Breast epithelium (tissue), 4 donors: Measurements from ENCODE around the gene POGLUT3. TPM values are rescaled to one million over a fixed set of nuclear protein-coding genes. Genes with fewer than 3 reads are reported as not detected.
A peak's percentile ranks its signal among the peaks of the same experiment; 100 is the strongest.

Source experiments
- DNase-seq, 2 donors: peaks; one replicate each; pipeline ENCODE4 v3.0.0-alpha.2; 2019; ENCODE audit warnings: low spot score in 2 of 2
- H3K27ac ChIP-seq, 2 donors: fragments of 200-600 bp; sonication (generic) in 1 of 2; one replicate each; pipeline ENCODE4 v1.5.1; 2016 to 2019; ENCODE audit warnings: mild to moderate bottlenecking in 1 of 2
- H3K27me3 ChIP-seq, 2 donors: fragments of 200-600 bp; sonication (generic) in 1 of 2; one replicate each; pipeline versions ENCODE4 v1.5.1 to v1.6.0; 2017 to 2019; ENCODE audit warnings: control low read depth in 1 of 2, mild to moderate bottlenecking in 1 of 2
- H3K36me3 ChIP-seq: fragments of 200-600 bp; one replicate; pipeline ENCODE4 v1.5.1; 2019
- H3K4me1 ChIP-seq, 2 donors: fragments of 200-600 bp; sonication (generic); one replicate each; pipeline ENCODE4 v1.5.1; 2016 to 2019; ENCODE audit warnings: control low read depth in 1 of 2
- H3K4me3 ChIP-seq, 3 donors: fragments of 200-600 bp; sonication (generic); 1 replicate in 2 of 3; 2 replicates in 1 of 3; pipeline ENCODE4 v1.5.1; 2016 to 2019; ENCODE audit warnings: mild to moderate bottlenecking in 3 of 3, moderate library complexity in 2 of 3
- H3K9me3 ChIP-seq, 2 donors: fragments of 200-600 bp; sonication (generic) in 1 of 2; one replicate each; pipeline ENCODE4 v1.5.1; 2016 to 2019; ENCODE audit warnings: control low read depth in 1 of 2
- POLR2A ChIP-seq: fragments of 450-650 bp; IDR thresholded peaks from one replicate; pipeline ENCODE4 v1.6.1; 2016; ENCODE audit warnings: antibody characterized with exemption, mild to moderate bottlenecking, moderate library complexity
- POLR2AphosphoS5 ChIP-seq, 3 donors: sonication (generic); formaldehyde crosslinking; IDR thresholded peaks; one replicate each; pipeline ENCODE4 v1.6.1; 2017; ENCODE audit warnings: antibody characterized with exemption in 3 of 3
- intact Hi-C: fragments of 100-400 bp; cut with DNase I; formaldehyde crosslinking; loops from one replicate; pipeline ENCODE4 v1.15.1; 2023; ENCODE audit warnings: low total_unique reads
- total RNA-seq, 3 donors: library from RNA; depleted of rRNA; stranded (reverse); fragments of >200 nt; gene quantifications; one replicate each; pipeline ENCODE4 v1.1.0, GENCODE V29; 2016
- TF ChIP-seq, protein P1 (sequence below), 3 donors: fragments of 450-650 bp; IDR thresholded peaks; one replicate each; pipeline ENCODE4 v1.5.1; 2016 to 2017; ENCODE audit warnings: antibody characterized with exemption in 3 of 3, mild to moderate bottlenecking in 3 of 3, moderate library complexity in 3 of 3

The POGLUT3 gene
- total RNA-seq, 3 donors from 2014 or later, result 11.4 to 26.1 (median 20.3) TPM

DNA sequence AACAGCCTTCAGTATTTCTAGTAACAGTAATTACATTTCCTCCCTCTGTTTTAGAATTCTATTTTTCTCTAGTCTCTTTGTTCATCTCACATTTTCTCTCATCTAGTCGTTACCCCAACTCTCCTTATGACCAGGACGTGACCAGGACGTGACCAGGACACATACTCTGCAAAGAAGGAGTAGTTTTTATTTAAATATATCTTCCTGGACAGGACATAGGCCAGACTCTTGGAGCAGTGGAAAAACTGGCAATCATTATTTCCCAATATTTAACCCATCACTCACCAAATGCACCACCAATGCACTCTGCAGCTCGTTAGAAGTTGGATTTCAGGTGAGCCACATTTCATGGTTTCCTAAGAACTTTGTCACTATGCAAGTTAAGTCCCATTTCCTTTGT, 40.3 kb upstream of the POGLUT3 start:
- no peak for DNase-seq
- H3K27me3 ChIP-seq, result no peaks in the 10 kb centered on the region
- TF ChIP-seq POLR2AphosphoS5 (IDR thresholded peaks at IDR 0.05) (no peak), POLR2A (no peak)
- TF ChIP-seq, protein P1, sequence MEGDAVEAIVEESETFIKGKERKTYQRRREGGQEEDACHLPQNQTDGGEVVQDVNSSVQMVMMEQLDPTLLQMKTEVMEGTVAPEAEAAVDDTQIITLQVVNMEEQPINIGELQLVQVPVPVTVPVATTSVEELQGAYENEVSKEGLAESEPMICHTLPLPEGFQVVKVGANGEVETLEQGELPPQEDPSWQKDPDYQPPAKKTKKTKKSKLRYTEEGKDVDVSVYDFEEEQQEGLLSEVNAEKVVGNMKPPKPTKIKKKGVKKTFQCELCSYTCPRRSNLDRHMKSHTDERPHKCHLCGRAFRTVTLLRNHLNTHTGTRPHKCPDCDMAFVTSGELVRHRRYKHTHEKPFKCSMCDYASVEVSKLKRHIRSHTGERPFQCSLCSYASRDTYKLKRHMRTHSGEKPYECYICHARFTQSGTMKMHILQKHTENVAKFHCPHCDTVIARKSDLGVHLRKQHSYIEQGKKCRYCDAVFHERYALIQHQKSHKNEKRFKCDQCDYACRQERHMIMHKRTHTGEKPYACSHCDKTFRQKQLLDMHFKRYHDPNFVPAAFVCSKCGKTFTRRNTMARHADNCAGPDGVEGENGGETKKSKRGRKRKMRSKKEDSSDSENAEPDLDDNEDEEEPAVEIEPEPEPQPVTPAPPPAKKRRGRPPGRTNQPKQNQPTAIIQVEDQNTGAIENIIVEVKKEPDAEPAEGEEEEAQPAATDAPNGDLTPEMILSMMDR (IDR thresholded peaks at IDR 0.05), result no peak
- H3K27ac ChIP-seq, result peak overlapping the region in 1 of 2 donors; percentile 70
- intact Hi-C loops, result no loop called here
- no peaks in the 10 kb centered on the region for H3K4me1 ChIP-seq
- H3K4me3 ChIP-seq, result no peak overlapping the region
- no peaks in the 10 kb centered on the region for H3K9me3 ChIP-seq
- no peaks in the 10 kb centered on the region for H3K36me3 ChIP-seq

DNA sequence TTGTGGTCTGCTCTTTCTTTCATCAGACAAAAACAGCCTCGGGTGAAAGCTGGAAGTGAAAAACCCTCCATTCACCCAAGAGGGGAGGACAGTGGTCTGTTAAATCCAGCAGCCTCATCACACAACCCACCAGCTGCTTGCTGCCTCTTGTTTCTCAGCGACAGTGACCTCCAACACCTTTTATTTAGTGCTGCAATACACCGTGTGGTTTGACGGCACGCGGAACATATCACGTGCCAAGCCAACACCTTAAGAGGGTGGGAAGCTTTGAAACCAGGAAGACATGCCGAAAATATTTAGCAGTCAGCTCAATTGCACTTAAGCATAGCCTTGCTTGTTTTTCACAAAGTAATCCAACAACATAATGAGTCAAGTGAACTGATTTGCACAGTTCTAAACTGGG, 39.8 kb upstream of the POGLUT3 start:
- Histone ChIP-seq H3K4me1 (no peaks in the 10 kb centered on the region), H3K36me3 (no peaks in the 10 kb centered on the region), H3K27ac (peak overlapping the region in 1 of 2 donors; percentile 70), H3K27me3 (no peaks in the 10 kb centered on the region), H3K9me3 (no peaks in the 10 kb centered on the region), H3K4me3 (no peak overlapping the region)
- intact Hi-C loops, result no loop called here
- TF ChIP-seq, protein P1 (IDR thresholded peaks at IDR 0.05), result no peak
- no peak for TF ChIP-seq POLR2AphosphoS5 (IDR thresholded peaks at IDR 0.05)
- no peak for TF ChIP-seq POLR2A
- DNase-seq, result peak in 1 of 2 donors; percentile 52

DNA sequence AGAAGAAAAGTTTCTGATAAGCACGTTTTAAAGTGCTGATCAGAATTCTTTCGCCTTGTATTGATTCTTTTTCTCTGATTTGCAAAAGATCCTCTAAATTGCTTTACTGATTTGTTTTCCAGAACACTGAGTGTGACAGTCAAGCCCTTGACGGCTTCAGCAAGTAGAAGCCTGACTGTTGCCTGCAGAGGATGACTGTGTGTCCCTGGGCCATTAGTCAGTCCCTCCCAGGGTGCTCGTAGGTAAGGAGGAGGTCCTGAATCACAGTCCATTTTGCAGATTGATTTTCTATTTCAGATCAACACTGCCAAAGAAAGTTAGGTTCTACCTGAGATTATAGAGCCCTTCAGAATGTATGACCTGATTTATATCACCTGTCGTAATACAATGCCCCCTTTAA, 38.6 kb upstream of the POGLUT3 start:
- no peaks in the 10 kb centered on the region for H3K9me3 ChIP-seq
- no peak overlapping the region for H3K27ac ChIP-seq
- DNase-seq, result no peak
- intact Hi-C loops, result no loop called here
- H3K27me3 ChIP-seq, result no peaks in the 10 kb centered on the region
- TF ChIP-seq, protein P1 (IDR thresholded peaks at IDR 0.05), result no peak
- TF ChIP-seq POLR2A, result no peak
- TF ChIP-seq POLR2AphosphoS5 (IDR thresholded peaks at IDR 0.05), result no peak
- no peaks in the 10 kb centered on the region for H3K36me3 ChIP-seq
- no peak overlapping the region for H3K4me3 ChIP-seq
- no peaks in the 10 kb centered on the region for H3K4me1 ChIP-seq

DNA sequence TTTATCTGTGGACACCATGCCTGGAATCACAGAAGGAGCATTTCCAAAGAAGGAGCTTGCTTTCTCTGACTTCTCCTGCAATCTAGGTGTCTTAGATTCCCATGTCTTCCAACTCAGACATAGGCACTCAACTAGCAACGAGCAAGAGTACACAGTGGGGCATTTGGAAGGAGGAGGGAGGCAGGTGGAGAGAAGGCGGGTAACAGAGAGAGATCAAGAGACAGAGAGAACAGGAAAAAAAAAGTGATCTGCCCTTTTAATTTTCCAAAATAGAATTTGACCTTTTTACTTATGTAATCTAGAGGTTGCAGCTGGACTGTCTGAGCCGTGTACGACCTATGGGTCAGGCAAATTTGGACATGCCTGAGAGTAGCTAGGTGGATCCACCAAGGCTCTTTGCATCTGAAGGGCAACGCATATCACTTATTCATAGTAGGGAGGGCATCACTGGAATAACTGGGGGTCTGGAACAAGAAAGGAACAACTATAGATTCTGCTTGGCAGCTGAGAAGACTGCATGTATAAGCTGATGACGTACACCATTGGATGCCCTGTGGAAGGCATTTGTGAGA, 37.3 kb upstream of the POGLUT3 start:
- Histone ChIP-seq H3K27me3 (no peaks in the 10 kb centered on the region), H3K36me3 (no peaks in the 10 kb centered on the region), H3K4me3 (no peak overlapping the region), H3K27ac (no peak overlapping the region), H3K4me1 (no peaks in the 10 kb centered on the region), H3K9me3 (no peaks in the 10 kb centered on the region)
- intact Hi-C loops, result no loop called here
- TF ChIP-seq POLR2A (no peak), POLR2AphosphoS5 (IDR thresholded peaks at IDR 0.05) (no peak)
- TF ChIP-seq, protein P1 (IDR thresholded peaks at IDR 0.05), result no peak
- DNase-seq, result no peak

DNA sequence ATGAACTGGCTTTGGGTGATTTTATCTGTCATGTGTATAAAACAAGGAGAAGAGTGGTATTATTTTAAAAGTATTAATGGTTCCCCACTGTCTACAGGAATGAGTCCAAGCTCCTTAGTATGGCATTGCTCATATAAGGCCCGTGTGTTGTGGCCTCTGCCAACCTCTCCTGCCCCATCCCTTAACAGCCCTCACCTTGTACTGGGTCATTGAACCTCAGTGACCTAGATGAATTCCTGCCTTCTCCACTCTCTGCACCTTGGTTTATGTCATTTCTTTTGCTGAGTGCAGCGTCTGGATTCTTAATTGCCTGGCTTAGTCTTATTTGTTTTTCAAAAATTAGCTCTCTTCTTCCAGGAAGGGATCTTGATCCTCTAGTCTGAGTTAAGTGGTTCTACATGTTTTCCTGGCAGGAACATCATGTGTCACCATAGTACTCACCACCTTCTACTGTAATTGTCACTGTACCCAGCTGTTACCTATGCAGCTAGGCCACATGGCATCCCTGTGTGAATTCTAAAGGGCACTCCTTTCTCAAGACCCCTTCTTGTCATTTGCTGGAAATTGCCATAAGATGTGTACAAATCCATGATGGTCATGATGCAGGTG, 36.2 kb upstream of the POGLUT3 start:
- Histone ChIP-seq H3K9me3 (no peaks in the 10 kb centered on the region), H3K27ac (no peak overlapping the region), H3K27me3 (no peaks in the 10 kb centered on the region), H3K4me1 (no peaks in the 10 kb centered on the region), H3K4me3 (no peak overlapping the region), H3K36me3 (no peaks in the 10 kb centered on the region)
- intact Hi-C loops, result no loop called here
- DNase-seq, result no peak
- TF ChIP-seq, protein P1 (IDR thresholded peaks at IDR 0.05), result no peak
- TF ChIP-seq POLR2AphosphoS5 (IDR thresholded peaks at IDR 0.05) (no peak), POLR2A (no peak)
